Nephron (organoid): ENCODE measurements around the gene SAMD11.
A peak's percentile ranks its signal among the peaks of the same experiment; 100 is the strongest.
"Not testable (repeated sequence)": the region's sequence is repeated elsewhere in the genome, so short reads cannot be mapped to it uniquely, and the experiment has no call there.

Source experiments
- H3K27ac Mint-ChIP-seq, 3 experiments: 2 replicates each; pipeline ENCODE4 v1.8.0; 2020; ENCODE audit warnings: mixed read lengths in 3 of 3, mild to moderate bottlenecking in 2 of 3, moderate library complexity in 1 of 3
- H3K27me3 Mint-ChIP-seq: 2 replicates; pipeline ENCODE4 v1.8.0; 2021; ENCODE audit warnings: low read depth, mild to moderate bottlenecking, moderate library complexity, mixed read lengths
- H3K36me3 Mint-ChIP-seq: 2 replicates; pipeline ENCODE4 v1.8.0; 2020; ENCODE audit warnings: low read depth, mixed read lengths
- H3K4me1 Mint-ChIP-seq: 2 replicates; pipeline ENCODE4 v1.8.0; 2020; ENCODE audit warnings: mixed read lengths
- H3K4me3 Mint-ChIP-seq, 3 experiments: 2 replicates each; pipeline ENCODE4 v1.8.0; 2020; ENCODE audit warnings: mild to moderate bottlenecking in 3 of 3, mixed read lengths in 3 of 3, moderate library complexity in 2 of 3
- H3K9me3 Mint-ChIP-seq: 2 replicates; pipeline ENCODE4 v1.8.0; 2020; ENCODE audit warnings: mixed read lengths
- TF ChIP-seq, protein P1 (sequence below), 3 experiments: fragments of 200-600 bp; sonication (generic); IDR thresholded peaks; one replicate each; pipeline ENCODE4 v1.5.0; 2021; ENCODE audit warnings: antibody characterized with exemption in 3 of 3; ENCODE audit not compliant: unreplicated experiment in 3 of 3

Gene SAMD11

GRCh38 chr1:975896-976683, 52.4 kb downstream of the SAMD11 start:
- Mint-ChIP-seq H3K9me3 (peaks cover 3% of the 10 kb centered on the region), H3K27ac (peak overlapping the region in 1 of 3 experiments; percentile 31), H3K27me3 (peaks cover 27% of the 10 kb centered on the region), H3K36me3 (peaks cover 4% of the 10 kb centered on the region), H3K4me1 (no peaks in the 10 kb centered on the region), H3K4me3 (peak overlapping the region in 1 of 3 experiments; percentile 1)
- TF ChIP-seq, protein P1, sequence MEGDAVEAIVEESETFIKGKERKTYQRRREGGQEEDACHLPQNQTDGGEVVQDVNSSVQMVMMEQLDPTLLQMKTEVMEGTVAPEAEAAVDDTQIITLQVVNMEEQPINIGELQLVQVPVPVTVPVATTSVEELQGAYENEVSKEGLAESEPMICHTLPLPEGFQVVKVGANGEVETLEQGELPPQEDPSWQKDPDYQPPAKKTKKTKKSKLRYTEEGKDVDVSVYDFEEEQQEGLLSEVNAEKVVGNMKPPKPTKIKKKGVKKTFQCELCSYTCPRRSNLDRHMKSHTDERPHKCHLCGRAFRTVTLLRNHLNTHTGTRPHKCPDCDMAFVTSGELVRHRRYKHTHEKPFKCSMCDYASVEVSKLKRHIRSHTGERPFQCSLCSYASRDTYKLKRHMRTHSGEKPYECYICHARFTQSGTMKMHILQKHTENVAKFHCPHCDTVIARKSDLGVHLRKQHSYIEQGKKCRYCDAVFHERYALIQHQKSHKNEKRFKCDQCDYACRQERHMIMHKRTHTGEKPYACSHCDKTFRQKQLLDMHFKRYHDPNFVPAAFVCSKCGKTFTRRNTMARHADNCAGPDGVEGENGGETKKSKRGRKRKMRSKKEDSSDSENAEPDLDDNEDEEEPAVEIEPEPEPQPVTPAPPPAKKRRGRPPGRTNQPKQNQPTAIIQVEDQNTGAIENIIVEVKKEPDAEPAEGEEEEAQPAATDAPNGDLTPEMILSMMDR (IDR thresholded peaks at IDR 0.05; ENCODE audit: unreplicated experiment in 3 of 3): peak; percentile 57 to 69 (median 63)

DNA sequence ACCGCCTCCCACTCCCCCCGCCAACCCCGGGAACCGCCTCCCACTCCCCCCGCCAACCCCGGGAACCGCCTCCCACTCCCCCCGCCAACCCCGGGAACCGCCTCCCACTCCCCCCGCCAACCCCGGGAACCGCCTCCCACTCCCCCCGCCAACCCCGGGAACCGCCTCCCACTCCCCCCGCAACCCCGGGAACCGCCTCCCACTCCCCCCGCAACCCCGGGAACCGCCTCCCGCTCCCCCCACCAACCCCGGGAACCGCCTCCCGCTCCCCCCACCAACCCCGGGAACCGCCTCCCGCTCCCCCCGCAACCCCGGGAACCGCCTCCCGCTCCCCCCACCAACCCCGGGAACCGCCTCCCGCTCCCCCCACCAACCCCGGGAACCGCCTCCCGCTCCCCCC, 53.1 kb downstream of the SAMD11 start:
- not testable (repeated sequence) for H3K9me3 Mint-ChIP-seq, H3K4me3 Mint-ChIP-seq, H3K4me1 Mint-ChIP-seq, H3K27ac Mint-ChIP-seq, H3K36me3 Mint-ChIP-seq
- peaks cover 26% of the 10 kb centered on the region for H3K27me3 Mint-ChIP-seq

DNA sequence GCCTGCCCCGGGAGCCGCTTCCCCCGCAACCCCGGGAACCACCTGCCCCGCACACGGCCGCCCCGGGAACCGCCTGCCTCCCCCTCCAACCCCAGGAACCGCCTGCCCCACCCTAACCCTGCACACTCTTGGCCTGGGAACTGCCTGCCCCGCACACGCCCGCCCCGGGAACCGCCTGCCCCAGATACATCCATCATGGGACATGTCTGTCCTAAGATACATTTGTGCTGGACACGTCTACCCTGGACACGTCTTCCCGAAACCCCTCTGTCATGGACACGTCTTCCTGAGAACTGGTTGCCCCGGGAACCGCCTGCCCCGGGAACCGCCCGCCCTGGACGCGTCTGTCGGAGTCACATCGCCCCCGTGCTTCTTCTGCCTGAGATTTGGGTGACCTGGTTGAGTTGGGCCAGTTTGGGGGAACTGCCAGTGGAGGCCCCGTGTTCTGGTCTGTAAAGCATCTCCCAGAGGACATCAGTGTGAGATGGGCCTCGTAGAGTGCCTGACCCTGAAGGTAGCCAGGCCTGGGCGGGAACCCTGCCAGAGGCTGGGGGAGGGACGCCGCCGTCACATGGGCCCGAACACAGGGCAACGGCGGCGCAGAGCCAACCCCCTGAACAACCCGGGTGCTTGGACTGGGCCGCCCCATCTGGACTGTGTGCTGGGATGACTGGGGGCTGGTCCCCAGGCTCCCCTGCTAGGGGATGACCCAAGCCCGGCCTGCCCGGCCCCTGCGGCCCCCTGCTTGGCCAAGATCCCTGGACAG, 54.5 kb downstream of the SAMD11 start:
- H3K4me1 Mint-ChIP-seq: no peaks in the 10 kb centered on the region
- peaks cover 4% of the 10 kb centered on the region for H3K36me3 Mint-ChIP-seq
- H3K27me3 Mint-ChIP-seq: peaks cover 31% of the 10 kb centered on the region
- peak overlapping the region; percentile 44 to 49 (median 46) for H3K4me3 Mint-ChIP-seq
- H3K9me3 Mint-ChIP-seq: peaks cover 3% of the 10 kb centered on the region
- no peak overlapping the region for H3K27ac Mint-ChIP-seq
- TF ChIP-seq, protein P1 (IDR thresholded peaks at IDR 0.05; ENCODE audit: unreplicated experiment in 3 of 3): no peak

DNA sequence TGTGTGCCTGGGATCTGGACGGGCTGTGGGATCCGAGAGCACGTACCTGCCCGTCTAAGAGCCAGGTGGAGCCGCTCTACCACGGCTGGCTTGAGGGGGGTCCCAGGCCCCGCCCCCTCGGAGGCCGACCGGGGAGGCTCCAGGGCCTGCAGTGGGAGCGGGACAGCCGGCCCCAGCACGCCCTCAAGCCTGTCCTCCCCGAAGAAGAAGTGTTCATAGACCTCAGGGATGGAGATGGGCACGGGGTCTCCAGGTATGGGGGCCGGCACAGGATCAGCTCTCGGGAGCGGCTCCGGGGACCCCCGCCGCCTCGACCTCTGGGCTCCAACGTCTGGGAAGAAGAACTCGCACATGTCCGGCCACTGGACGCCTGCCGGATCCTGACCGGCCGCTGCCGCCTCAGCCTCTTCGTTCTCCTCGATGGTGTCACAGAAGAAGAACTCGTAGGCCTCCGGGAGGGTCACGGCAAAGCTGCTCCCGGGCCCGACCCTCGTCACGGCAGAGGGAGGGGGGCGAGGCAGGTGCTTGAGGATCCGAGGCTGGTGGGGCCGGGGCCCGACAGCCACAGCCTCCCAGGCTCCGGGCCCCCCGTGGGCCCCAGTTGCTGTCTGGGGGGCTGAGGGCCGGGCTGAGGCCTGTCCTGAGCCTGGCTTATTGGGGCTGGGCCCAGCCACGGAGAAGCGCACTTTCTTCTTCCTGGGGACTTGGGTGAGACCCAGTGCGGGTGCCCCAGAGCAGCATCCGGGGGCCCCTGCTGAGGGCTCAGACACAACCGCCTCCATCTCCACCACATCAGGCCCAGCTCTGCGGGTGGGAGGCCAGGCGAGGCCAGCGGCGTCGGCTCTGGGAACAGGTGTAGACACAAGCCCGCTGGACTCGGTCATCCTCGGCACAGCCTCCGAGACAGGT, 55.4 kb downstream of the SAMD11 start:
- Mint-ChIP-seq H3K36me3 (peaks cover 4% of the 10 kb centered on the region), H3K4me3 (no peak overlapping the region), H3K9me3 (peaks cover 3% of the 10 kb centered on the region), H3K4me1 (no peaks in the 10 kb centered on the region), H3K27me3 (peaks cover 38% of the 10 kb centered on the region), H3K27ac (no peak overlapping the region)
- TF ChIP-seq, protein P1 (IDR thresholded peaks at IDR 0.05; ENCODE audit: unreplicated experiment in 3 of 3): no peak

DNA sequence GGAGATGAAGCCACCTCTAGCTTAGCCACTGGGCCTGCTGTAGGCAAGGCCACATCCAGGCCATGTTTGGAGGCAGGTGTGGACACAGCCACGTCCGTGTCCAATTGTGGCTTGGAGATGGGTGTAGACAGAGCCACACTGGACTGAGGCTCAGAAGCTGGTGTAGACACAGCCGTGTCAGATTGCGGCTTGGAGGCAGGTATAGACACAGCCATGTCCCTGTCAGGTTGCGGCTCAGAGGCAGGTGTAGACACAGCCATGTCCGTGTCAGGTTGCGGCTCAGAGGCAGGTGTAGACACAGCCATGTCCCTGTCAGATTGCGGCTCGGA, 56.0 kb downstream of the SAMD11 start:
- Mint-ChIP-seq H3K4me3 (no peak overlapping the region), H3K27ac (no peak overlapping the region), H3K27me3 (peaks cover 33% of the 10 kb centered on the region), H3K9me3 (peaks cover 3% of the 10 kb centered on the region), H3K36me3 (peaks cover 4% of the 10 kb centered on the region), H3K4me1 (no peaks in the 10 kb centered on the region)
- TF ChIP-seq, protein P1 (IDR thresholded peaks at IDR 0.05; ENCODE audit: unreplicated experiment in 3 of 3): no peak

DNA sequence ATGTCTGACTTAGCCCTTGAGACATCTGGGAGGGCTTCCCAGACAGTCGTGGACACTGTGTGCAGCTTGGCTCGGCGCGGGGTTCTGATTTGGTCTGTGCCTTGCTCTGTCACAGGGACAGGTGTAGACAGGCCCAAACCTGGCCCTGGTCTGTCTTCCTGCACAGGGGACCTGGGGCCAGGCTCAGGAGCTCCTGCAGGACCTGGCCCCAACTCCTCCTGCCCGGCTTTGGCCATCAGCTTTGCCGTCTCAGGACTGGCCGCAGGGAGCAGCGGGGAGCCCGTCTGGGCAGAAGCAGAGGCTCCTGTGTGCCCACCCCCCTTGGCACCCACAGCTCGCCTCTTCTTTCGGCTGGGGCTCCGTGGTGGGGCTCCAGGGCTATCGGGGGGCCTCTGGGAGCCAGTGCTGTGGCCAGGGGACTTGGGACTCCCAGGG, 56.4 kb downstream of the SAMD11 start:
- TF ChIP-seq, protein P1 (IDR thresholded peaks at IDR 0.05; ENCODE audit: unreplicated experiment in 3 of 3): no peak

More for the DNA sequence above, 56.4 kb downstream of the SAMD11 start:
- H3K9me3 Mint-ChIP-seq: peaks cover 3% of the 10 kb centered on the region
- no peak overlapping the region for H3K27ac Mint-ChIP-seq
- H3K36me3 Mint-ChIP-seq: peaks cover 4% of the 10 kb centered on the region
- H3K4me1 Mint-ChIP-seq: no peaks in the 10 kb centered on the region
- H3K27me3 Mint-ChIP-seq: peaks cover 33% of the 10 kb centered on the region
- no peak overlapping the region for H3K4me3 Mint-ChIP-seq
